Uterus (tissue), 2 donors: ENCODE measurements around the gene GSDME.

ENCODE experiments used
- CTCF ChIP-seq, 4 experiments: fragments of 200-600 bp in 2 of 4; fragments of 450-650 bp in 2 of 4; sonication (generic) in 2 of 4; IDR thresholded peaks; one replicate each; pipeline ENCODE4 v1.5.1; 2016 to 2019; ENCODE audit warnings: antibody characterized with exemption in 4 of 4, mild to moderate bottlenecking in 2 of 4, moderate library complexity in 1 of 4
- POLR2A ChIP-seq, 2 donors: fragments of 450-650 bp; IDR thresholded peaks; one replicate each; pipeline ENCODE4 v1.6.1; 2016; ENCODE audit warnings: antibody characterized with exemption in 2 of 2, mild to moderate bottlenecking in 1 of 2, moderate library complexity in 1 of 2

DNA sequence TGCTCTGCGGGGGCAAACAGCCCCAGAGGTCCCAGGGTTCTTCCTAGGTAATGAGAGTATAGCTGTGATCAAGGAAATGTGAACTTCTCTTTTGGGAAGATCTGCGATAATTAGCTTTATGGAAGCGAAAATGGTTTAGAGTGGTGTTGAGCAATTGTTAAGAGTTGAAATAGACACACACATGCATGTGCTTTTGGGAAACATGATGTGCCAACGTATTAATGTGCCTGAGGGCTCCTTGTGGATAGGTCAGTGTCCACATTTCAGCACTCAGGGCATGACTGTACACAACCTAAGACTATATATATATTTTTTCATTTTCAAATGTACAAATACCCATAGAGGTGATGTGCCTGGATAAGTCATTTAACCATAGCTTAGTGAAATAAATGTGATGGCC, 67.0 kb downstream of the GSDME start:
- TF ChIP-seq POLR2A (IDR thresholded peaks at IDR 0.05) (no peak), CTCF (IDR thresholded peaks at IDR 0.05) (no peak)
